Activated effector memory CD4-positive, alpha-beta T cell treated with anti-CD3 and anti-CD28 coated beads, Interleukin-2, amount 50 U/mL, for 16 hours (primary cell): Measurements from ENCODE around the gene KIF16B.
"Not testable (repeated sequence)": the region's sequence is repeated elsewhere in the genome, so short reads cannot be mapped to it uniquely, and the experiment has no call there.

Experiments
- DNase-seq: peaks from one replicate; pipeline ENCODE4 v3.0.0-alpha.2; 2020

KIF16B gene

GRCh38 chr20:16244892-16245291 lies 328.4 kb downstream of the KIF16B start:
- DNase-seq: no peak

GRCh38 chr20:16243470-16243869 lies 329.8 kb downstream of the KIF16B start:
- no peak for DNase-seq

- no peak for DNase-seq
Measured at GRCh38 chr20:16241911-16242310, 331.3 kb downstream of the KIF16B start.

GRCh38 chr20:16240355-16240754 lies 332.9 kb downstream of the KIF16B start:
- no peak for DNase-seq

GRCh38 chr20:16236589-16237241 lies 336.5 kb downstream of the KIF16B start:
- DNase-seq: no peak

- no peak for DNase-seq
Measured at GRCh38 chr20:16230402-16230801, 342.8 kb downstream of the KIF16B start.

GRCh38 chr20:16229813-16230212 lies 343.4 kb downstream of the KIF16B start:
- DNase-seq: no peak

- DNase-seq: no peak
Measured at GRCh38 chr20:16228722-16229121, 344.5 kb downstream of the KIF16B start.

- not testable (repeated sequence) for DNase-seq
Measured at GRCh38 chr20:16226961-16227360, 346.3 kb downstream of the KIF16B start.

GRCh38 chr20:16224836-16225235 lies 348.4 kb downstream of the KIF16B start:
- DNase-seq: no peak

- no peak for DNase-seq
Measured at GRCh38 chr20:16222859-16223411, 350.3 kb downstream of the KIF16B start.
